HG02852 (cell line): ENCODE results near the gene SPATA31E1.
"Not testable (repeated sequence)": the region's sequence is repeated elsewhere in the genome, so short reads cannot be mapped to it uniquely, and the experiment has no call there.

ENCODE experiments used
- ATAC-seq: cut with Tn5 transposase; IDR thresholded peaks from one replicate; pipeline ENCODE4 v1.9.1; 2021; ENCODE audit warnings: mild to moderate bottlenecking, moderate library complexity; ENCODE audit not compliant: unreplicated experiment

SPATA31E1 gene

DNA sequence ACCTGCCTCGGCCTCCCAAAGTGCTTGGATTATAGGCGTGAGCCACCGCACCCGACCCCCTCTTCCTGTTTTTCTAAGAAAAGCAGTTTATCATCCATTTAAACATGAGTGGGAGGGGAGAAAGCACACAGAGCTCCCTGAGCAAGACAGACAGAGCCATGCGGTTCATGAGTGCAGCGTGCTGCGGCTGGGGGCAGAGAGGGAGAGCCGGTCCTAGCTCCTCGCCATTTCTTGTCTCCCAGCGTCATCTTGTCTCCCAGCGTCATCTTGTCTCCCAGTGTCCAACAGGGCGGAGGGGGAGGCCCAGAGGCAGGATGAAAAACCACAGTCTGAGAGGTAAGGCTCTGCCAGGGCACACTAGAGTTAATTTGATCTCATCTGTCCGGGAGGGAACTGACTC, 36.3 kb downstream of the SPATA31E1 start:
- ATAC-seq = not testable (repeated sequence)

DNA sequence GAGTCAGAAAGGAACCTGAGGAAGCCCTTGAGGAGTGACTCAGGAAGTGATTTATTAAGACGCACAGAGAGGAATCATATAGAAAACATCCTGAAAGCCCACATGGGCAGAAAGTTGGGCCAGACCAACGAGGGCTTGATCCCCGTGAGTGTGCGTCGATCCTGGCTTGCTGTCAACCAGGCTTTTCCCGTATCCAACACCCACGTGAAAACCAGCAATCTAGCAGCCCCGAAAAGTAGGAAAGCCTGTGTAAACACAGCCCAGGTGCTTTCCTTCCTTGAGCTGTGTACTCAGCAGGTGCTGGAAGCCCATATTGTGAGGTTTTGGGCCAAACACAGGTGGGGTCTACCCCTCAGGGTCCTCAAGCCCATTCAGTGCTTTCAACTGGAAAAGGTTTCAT, 38.9 kb downstream of the SPATA31E1 start:
- ATAC-seq = not testable (repeated sequence)

DNA sequence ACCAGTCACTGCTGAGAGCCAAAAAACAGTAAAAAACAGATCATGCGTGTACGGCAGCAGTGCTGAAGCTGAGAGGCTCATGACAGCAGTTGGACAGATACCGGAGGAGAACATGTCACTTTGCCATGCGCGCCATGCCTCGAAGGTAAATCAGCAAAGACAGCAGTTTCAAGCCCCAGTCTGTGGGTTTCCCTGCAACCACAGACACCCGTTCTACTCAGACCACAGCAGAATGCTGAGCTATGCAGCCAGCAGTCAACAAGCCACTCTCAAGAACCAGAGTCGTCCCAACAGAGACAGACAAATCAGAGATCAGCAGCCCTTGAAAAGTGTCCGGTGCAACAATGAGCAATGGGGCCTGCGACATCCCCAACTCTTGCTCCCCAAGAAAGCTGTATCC, 40.3 kb downstream of the SPATA31E1 start:
- ATAC-seq = not testable (repeated sequence)

DNA sequence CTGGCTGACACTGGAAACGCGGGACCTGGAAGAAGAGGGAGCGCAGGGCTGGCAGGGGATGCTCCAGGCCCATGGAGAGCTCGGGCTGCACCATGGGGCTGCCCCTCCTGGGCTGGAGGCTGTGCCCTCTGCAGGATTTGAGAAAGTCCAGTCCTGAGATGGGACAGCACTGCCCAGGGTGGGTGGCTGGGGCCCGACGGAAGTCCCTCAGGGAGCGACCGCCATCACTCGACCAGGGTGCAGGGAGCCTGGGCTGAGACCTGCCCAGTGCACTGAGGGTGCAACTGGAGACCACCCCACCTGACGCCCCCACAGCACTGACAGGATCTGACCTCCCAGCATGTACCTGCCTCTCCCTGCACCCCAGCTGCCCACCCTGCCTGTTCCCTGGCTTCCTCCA, 42.2 kb downstream of the SPATA31E1 start:
- ATAC-seq = not testable (repeated sequence)

DNA sequence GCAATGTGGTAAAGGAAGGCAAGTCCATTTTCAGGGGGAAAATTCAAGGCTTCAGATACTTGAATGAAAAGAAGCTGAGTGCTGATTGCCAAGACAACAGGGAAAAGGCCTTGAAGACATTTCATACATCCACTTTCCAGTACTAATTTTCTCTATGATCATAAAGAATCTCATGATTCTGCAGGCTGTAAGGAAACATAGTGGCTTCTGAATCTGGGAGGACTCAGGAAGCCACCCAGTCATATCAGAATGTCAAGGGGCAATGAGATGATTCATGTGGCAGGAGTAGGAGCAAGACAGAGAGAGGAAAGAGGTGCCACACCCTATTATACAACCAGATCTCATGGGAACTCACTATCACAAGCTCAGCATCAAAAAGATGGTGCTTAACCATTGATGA, 46.5 kb downstream of the SPATA31E1 start:
- ATAC-seq = not testable (repeated sequence)

DNA sequence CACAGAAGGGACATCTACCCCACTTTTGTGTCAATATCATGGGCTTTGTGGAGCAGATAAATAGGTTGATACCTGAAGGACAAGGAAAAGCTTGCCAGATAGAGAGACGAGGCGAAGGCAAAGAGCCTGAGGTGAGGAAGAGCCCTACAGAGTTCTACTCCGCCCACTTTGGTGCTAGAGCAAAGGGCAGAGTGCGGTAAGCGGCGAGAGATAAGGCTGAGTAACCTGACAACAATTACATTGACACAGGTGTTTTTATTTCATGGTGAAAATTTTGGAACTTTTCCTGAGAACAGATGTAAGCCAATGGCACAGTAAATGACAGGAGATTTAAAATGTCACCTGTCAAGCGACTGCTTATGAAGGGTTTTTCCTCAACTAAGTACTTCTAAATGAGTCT, 51.8 kb downstream of the SPATA31E1 start:
- not testable (repeated sequence) for ATAC-seq

DNA sequence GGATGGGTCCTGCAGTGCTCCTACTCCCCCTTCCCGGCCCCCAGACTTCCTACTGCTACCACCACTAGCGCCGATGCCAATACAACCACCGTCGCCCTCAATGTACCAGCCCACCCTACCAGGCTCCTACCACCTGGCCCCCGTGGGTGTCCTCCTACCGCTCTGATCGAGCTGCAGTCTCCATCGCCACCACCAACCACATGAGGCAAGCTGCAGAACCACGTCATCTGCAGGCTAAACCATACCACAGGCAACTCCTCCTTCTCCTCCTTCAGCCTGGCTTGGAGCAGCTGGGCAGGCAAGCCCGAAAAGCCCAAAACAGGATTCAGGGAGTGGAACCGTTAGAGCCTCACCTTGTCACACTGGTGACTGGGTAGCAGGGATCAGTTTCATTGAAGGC, 54.7 kb downstream of the SPATA31E1 start:
- not testable (repeated sequence) for ATAC-seq

DNA sequence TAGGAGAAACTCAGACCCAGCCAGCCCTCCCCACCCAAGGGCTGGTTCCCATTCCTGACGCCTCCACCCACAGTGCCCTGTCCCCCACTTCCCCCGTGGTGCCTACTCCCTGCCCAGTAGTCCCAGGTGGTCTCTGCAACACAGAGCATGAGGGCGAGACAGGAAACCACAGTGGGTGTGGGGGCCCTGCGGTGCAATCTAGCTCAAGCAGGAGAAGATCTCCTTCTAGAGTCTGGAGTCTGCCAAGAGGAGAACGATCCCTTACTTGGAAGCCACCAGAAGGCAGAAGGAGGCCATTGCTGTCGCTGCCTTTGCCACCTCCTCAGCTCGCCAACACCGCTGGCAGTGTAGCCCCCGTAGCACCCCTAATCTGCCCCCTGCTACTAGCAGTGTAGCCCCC, 55.2 kb downstream of the SPATA31E1 start:
- not testable (repeated sequence) for ATAC-seq

DNA sequence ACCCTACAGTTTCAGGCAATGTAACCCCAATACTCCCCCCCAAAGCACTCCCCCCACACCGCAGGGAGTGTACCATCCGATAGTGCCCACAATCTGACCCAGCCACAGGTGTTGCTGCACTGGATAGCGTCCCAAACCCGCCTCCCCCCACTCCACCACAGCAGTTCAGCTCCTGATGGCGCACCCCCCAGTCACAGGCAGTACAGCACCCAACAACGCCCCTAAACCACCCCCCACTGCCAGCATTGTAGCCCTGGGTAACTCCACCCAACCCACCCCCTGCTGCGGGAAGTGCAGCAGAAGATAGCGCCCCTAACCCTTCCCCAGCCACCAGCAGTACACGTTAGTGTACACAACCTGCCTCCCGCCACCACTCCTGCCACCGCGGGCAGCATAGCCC, 55.7 kb downstream of the SPATA31E1 start:
- ATAC-seq = not testable (repeated sequence)
